ENCODE data around the gene ACOT12.

The ACOT12 gene

DNA sequence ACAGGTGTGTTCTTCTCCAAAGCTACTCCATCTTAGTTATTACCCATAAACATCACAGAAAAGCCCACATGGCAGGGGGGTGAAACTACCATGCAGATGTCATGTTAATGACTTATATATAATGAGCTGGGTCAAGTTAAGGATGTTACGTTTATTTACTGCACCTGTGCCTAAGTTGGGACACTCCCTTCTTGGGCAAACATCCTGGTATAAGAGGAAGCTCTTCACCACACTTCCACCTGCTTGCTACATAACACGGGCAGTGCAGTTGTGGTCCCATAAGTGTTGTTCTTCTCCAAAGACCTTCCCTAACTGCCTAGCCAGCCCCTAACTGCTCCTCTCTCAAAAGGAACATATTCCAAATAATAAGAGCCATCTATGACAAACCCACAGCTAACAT lies 101.8 kb downstream of the ACOT12 start:
- Histone ChIP-seq H3K4me3 (ENCODE audit: low read depth, low read length) (no peak overlapping the region), H3K27me3 (no peaks in the 10 kb centered on the region; the same call in 1 of the 2 replicates), H3K4me1 (no peaks in the 10 kb centered on the region; the same call in 1 of the 2 replicates), H3K9me3 (peaks cover 4% of the 10 kb centered on the region), H3K36me3 (no peaks in the 10 kb centered on the region; the same call in 1 of the 2 replicates)
- DNase-seq: no peak
- TF ChIP-seq, protein P1, sequence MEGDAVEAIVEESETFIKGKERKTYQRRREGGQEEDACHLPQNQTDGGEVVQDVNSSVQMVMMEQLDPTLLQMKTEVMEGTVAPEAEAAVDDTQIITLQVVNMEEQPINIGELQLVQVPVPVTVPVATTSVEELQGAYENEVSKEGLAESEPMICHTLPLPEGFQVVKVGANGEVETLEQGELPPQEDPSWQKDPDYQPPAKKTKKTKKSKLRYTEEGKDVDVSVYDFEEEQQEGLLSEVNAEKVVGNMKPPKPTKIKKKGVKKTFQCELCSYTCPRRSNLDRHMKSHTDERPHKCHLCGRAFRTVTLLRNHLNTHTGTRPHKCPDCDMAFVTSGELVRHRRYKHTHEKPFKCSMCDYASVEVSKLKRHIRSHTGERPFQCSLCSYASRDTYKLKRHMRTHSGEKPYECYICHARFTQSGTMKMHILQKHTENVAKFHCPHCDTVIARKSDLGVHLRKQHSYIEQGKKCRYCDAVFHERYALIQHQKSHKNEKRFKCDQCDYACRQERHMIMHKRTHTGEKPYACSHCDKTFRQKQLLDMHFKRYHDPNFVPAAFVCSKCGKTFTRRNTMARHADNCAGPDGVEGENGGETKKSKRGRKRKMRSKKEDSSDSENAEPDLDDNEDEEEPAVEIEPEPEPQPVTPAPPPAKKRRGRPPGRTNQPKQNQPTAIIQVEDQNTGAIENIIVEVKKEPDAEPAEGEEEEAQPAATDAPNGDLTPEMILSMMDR (IDR thresholded peaks at IDR 0.05; ENCODE audit: low read depth, low read length): no peak

DNA sequence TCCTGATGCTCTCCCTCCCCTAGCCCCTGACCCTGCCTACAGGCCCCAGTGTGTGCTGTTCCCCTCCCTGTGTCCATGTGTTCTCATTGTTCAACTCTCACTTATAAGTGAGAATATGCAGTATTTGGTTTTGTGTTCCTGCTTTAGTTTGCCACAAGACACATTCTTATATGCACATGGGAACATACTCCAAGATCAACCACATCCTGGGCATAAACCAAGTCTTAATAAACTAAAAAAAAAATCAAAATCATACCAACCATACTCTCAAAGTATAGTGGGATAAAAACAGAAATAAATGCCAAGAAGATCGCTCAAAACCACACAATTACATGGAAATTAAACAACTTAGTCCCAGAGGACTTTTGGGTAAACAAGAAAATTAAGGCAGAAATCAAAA lies 103.8 kb downstream of the ACOT12 start:
- Histone ChIP-seq H3K36me3 (peaks cover 3% of the 10 kb centered on the region; the same call in 1 of the 2 replicates), H3K27me3 (no peaks in the 10 kb centered on the region; the same call in 1 of the 2 replicates), H3K4me1 (no peaks in the 10 kb centered on the region), H3K4me3 (ENCODE audit: low read depth, low read length) (no peak overlapping the region), H3K9me3 (peaks cover 4% of the 10 kb centered on the region)
- DNase-seq: no peak
- TF ChIP-seq, protein P1 (IDR thresholded peaks at IDR 0.05; ENCODE audit: low read depth, low read length): no peak

DNA sequence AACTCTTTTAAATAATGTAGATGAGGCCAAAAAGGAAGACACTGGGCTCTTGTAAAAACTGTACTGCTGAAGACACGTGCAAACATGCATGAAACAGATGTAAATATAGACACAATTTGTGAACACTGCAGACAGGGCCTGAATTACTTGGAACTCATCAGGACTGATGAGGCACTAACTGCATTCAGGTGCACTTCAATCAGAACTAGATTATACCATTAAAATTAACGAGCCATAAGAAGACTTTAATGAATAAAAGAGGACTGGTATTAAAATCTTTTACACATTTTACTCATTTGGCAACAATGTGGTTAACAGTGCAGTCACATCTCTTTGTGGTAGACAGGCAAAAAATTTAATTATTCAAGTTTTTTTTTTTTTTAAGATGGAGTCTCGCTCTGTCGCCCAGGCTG lies 105.9 kb downstream of the ACOT12 start:
- DNase-seq: no peak
- TF ChIP-seq, protein P1 (IDR thresholded peaks at IDR 0.05; ENCODE audit: low read depth, low read length): no peak
- H3K4me3 ChIP-seq (ENCODE audit: low read depth, low read length): no peak overlapping the region
- H3K36me3 ChIP-seq: 0 out of 2 replicates have a peak, but pooled peaks cover 3% of the 10 kb centered on the region
- no peaks in the 10 kb centered on the region for H3K4me1 ChIP-seq
- H3K27me3 ChIP-seq: no peaks in the 10 kb centered on the region
- peaks cover 4% of the 10 kb centered on the region for H3K9me3 ChIP-seq

DNA sequence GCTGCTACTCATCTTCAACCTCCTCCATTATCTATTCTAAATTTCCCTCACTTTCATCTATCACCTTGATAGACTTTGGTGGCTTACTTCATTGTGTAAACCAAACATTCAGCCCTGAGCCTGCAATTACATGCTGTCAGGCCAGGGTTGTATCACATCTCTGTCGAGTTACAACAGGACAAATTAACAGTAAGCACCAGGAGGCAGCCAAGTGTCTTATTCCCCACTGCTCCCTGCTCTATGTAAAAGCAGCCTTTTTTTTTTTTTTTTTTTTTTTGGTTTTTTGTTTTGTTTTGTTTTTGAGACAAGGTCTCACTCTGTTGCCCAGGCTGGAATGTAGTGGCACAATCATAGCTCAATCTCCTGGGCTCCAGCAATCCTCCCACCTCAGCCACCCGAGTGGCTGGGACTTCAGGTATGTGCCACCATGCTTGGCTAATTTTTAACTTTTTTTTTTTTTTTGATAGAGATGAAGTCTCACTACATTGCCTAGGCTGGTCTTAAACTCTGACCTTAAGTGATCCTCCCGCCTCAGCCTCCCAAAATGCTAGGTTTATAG lies 107.8 kb downstream of the ACOT12 start:
- H3K9me3 ChIP-seq: no peaks in the 10 kb centered on the region; the same call in 1 of the 2 replicates
- no peak for DNase-seq
- 0 out of 2 replicates have a peak, but pooled peaks cover 3% of the 10 kb centered on the region for H3K36me3 ChIP-seq
- H3K4me1 ChIP-seq: no peaks in the 10 kb centered on the region
- TF ChIP-seq, protein P1 (IDR thresholded peaks at IDR 0.05; ENCODE audit: low read depth, low read length): no peak
- H3K27me3 ChIP-seq: no peaks in the 10 kb centered on the region
- no peak overlapping the region for H3K4me3 ChIP-seq (ENCODE audit: low read depth, low read length)

DNA sequence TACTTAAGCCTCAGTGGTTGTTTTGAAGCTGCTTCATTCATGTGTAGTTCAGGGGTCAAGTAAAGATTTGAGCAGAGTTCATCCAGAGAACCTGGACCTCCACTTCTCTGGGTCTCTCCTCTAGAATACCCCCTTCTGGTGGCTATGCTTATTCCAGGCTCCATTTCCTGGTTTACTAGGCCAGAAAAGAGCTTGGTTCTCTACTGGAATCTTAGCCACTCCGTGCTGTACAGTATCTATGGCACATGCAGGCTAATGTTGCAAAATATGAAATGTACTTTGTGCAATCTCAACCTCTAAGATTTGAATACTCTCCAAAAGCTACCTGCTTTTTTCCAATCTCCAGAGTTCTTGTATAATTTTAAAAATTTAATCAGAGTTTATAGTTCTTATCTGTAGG lies 110.0 kb downstream of the ACOT12 start:
- DNase-seq: no peak
- TF ChIP-seq, protein P1 (IDR thresholded peaks at IDR 0.05; ENCODE audit: low read depth, low read length): no peak
- Histone ChIP-seq H3K27me3 (no peaks in the 10 kb centered on the region), H3K9me3 (no peaks in the 10 kb centered on the region), H3K4me3 (ENCODE audit: low read depth, low read length) (no peak overlapping the region), H3K4me1 (no peaks in the 10 kb centered on the region), H3K36me3 (0 out of 2 replicates have a peak, but pooled peaks cover 3% of the 10 kb centered on the region)
